RPMI8226 (cell line): ENCODE data around the gene SERHL2.
"Not testable (repeated sequence)": the region's sequence is repeated elsewhere in the genome, so short reads cannot be mapped to it uniquely, and the experiment has no call there.

Experiments
- DNase-seq: peaks from one replicate; pipeline ENCODE4 v3.0.0-alpha.2; 2015

Gene SERHL2

DNA sequence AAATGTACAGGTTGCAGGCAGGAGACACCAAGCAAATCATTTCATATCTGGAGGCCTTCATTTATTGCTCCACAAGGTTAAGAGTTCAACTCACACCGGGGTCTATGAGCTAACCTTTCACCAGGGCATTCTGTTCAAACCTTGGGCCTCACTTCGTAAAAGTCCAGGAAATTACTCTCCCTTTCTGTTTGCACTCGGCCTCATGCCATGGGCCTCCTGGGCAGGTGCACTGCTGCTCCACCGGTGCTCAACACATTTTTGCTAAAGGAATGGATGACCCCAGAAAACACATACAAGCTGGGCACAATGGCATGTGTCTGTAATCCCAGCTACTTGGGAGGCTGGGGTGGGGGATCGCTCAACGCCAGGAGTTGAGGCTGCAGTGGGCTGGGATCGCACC, 17.6 kb upstream of the SERHL2 start:
- DNase-seq, result no peak

DNA sequence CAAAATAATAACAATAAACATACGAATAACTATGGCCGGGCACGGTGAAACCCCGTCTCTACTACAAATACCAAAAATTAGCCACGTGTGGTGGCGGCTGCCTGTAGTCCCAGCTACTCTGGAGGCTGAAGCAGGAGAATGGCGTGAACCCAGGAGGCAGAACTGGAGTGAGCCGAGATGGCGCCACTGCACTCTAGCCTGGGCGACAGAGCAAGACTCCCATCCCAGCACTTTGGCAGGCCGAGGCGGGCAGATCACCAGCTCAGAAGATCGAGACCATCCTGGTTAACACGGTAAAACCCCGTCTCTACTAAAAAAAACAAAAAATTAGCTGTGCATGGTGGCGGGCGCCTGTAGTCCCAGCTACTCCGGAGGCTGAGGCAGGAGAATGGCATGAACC, 17.1 kb upstream of the SERHL2 start:
- DNase-seq, result not testable (repeated sequence)

DNA sequence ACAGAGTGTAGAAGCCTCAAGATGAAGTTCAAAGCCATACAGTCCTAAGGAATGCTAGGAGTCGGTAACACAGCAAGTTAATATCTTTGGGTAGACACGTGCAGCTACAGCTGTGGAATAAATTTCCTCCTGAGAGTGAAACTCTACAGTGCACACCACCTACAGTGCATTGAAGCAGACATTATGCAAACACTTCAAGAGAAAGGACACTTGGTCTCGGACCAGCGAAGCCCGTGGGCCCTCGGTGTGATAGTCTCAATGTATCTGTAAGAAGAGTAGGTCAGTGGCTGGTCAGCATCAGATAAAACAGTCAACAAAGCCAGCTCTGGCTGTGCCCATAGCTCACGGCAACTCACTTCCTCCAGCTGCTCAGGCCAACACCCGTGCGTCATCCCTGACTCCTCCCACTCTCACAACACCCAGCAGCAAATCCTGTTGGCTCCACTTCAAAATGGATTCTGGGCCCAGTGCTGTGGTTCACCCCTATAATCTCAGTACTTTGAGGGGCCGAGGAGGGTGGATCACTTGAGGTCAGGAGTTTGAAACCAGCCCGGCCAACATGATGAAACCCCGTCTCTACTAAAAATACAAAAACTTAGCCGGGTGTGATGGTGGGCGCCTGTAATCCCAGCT, 16.4 kb upstream of the SERHL2 start:
- DNase-seq, result not testable (repeated sequence)

DNA sequence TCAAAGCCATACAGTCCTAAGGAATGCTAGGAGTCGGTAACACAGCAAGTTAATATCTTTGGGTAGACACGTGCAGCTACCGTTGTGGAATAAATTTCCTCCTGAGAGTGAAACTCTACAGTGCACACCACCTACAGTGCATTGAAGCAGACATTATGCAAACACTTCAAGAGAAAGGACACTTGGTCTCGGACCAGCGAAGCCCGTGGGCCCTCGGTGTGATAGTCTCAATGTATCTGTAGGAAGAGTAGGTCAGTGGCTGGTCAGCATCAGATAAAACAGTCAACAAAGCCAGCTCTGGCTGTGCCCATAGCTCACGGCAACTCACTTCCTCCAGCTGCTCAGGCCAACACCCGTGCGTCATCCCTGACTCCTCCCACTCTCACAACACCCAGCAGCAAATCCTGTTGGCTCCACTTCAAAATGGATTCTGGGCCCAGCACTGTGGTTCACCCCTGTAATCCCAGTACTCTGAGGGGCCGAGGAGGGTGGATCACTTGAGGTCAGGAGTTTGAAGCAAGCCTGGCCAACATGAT, 14.5 kb upstream of the SERHL2 start:
- not testable (repeated sequence) for DNase-seq

DNA sequence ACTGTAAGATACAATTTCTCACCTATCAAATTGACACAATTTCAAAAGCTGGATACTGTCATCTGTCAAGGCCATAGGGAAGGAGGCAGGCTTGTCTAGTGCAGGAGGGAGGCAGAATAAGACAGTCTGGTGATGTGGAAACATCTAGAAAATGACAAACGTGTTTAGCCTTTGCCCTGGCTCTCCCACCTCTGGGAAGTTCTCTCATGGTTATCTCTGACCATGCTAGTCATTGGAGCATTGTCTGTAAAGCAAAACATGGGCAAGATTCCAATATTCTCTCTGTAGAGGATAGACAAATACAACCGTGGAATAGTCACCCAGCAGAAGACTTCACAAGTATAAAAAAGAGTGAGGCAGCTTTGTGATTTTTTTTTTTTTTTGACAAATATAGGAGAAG, 9.1 kb upstream of the SERHL2 start:
- DNase-seq, result no peak

DNA sequence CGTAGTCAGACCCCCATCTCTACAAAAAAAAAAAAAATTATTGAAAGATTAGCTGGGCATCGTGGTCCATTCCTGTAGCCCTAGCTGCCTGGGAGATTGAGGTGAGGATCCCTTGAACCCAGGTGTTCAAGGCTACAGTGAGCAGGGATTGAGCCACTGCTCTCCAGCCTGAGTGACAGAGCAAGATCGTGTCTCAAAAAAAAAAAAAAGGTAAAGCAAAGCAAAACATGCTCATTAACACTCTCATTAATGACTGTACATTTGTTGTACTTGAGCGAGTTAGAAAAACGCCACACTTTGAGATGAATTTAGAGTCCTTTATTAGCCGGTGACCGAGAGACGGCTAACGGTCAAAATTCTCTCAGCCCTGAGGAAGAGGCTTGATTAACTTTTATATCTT, 6.2 kb upstream of the SERHL2 start:
- DNase-seq, result no peak

DNA sequence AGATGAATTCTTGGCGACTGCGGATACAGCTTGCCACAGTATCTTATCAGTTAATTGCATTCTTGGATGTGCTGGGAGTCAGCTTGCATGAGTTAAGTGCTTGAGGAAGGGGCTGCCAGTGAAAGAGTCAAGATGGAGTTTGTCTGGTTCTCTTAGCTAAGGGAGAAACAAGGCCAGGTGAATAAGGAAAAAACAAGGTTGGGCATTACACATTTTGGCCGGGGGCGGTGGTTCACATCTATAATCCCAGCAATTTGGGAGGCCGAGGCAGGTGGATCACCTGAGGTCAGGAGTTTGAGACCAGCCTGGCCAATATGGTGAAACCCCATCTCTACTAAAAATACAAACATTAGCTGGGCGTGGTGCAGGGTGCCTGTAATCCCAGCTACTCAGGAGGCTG, 5.6 kb upstream of the SERHL2 start:
- not testable (repeated sequence) for DNase-seq

DNA sequence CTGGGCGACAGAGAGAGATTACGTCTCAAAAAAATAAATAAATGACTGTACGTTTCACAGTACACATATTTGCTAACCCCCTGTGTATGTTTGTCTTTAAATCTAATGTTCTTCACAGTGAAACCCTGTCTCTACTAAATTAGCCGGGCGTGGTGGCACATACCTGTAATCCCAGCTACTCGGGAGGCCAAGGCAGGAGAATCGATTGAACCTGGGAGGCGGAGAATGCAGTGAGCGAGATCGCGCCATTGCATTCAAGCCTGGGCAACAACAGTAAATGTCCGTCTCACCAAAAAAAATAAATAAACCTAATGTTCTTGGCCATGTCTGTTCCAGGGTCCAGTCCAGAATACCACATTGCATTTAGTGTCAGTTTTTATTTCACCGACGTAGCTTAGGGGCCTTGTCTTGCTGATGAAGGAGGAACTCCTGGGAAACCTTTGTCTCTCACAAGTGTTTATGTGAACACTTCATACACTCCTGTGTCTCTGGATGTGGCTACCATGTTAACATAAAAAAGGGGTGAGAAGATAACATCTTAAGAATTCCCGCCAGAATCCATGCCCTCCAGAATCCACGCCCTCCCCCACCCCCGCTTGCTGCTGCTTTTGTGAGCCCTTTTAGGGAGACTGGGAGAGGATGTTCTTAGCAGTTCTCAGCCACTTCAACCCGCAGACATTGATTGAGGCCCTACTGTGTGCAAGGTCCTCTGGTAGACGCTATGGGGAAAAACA, 5.0 kb upstream of the SERHL2 start:
- no peak for DNase-seq

DNA sequence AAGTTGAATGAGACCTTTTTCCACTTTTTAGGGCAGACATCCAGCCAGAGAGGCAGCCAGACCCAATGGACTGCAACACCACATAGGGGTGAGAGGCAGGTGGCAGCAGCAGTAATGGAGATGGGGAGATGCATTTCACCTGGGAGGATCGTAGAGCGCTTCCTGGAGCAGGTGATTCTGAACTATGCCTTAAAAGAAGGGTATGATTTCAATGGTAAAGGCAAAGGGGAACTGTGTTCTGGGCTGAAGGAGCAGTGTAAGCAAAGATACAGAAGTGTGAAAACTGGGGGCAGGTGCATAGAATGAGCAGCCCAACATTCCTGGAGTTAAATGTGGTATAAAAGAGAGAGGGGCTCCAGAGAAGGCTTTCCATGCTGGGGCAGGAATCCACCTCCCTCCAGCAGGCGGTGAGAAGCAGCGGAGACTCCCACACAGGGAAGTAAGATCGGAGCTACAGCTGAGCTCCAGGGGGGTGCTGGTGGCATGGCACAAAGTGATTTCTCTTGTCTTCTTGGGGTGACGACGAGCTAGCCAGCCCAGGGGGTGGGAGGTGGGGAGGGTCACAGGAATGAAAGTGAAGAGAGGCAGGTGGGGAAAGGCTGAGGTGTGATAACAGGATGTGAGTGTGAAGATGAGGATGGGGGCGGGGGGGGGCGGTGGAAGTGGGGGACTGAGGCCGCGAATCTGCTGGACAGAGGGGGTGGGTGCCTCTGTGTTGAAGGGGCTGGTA, 4.3 kb upstream of the SERHL2 start:
- no peak for DNase-seq

DNA sequence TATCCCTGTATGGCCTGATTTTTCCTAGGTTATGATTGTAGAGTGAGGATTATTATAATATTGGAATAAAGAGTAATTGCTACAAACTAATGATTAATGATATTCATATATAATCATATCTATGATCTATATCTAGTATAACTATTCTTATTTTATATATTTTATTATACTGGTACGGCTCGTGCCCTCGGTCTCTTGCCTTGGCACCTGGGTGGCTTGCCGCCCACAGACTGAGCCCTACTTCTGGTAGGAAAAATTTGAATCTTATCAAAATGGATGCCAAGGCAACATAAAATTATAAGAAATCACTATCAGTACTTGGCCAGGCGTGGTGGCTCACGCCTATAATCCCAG, 1.5 kb upstream of the SERHL2 start:
- not testable (repeated sequence) for DNase-seq

DNA sequence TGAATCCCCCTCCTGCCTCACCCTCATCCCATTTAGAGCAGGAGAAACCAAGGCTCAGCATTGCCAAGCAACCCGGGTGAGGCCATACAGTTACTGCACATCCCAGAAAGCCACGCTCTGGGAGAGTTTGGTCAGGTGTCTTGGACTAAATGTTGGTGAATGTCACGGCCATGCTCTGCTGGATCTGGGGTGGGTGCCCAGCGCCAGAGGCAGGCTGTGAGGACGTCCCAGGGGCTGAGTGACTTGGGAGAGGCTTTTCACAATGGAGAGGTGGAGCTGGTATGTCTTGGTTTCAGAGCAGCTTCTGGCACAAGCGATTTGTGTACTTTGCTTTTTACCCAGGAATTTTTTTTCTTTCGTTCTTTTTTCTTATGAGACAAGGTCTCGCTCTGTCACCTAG, 6.6 kb downstream of the SERHL2 start:
- no peak for DNase-seq

DNA sequence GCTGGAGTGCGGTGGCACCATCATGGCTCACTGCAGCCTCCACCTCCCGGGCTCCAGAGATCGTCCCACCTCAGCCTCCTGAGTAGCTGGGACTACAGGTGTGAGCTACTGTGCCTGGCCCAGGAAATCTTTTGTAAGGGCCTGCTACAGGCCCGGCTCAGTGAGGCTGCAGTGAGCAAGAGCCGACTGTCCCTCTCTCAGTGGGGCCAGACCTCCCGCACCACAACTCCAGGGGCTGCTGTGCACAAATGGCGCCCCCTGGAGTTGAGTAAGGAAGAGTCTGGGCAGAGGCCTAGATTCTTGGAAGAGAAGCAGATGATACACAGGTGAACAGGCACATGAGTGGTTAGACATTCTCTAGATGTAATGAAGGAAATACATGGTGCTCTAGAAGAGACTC, 7.0 kb downstream of the SERHL2 start:
- peak; percentile 43 for DNase-seq

DNA sequence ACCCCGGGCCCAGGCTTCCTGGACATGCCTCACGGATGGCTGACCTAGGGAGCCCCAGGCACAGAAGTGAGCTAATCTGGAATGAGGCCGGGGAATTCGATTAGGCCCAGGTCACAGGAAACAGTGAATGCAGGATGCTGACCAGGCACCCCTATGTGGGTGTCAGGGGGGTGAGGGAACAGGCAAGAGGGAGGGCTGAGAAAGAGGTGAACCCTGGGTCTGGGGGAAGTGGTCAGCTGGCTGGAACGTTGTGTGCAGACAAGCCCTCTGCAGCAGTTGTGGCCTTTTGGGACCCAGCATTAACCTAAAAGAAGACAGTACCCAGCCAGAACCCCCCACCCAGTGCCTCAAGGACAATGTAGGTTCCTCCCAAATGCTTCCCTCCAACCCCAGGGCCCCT, 8.1 kb downstream of the SERHL2 start:
- DNase-seq, result no peak

DNA sequence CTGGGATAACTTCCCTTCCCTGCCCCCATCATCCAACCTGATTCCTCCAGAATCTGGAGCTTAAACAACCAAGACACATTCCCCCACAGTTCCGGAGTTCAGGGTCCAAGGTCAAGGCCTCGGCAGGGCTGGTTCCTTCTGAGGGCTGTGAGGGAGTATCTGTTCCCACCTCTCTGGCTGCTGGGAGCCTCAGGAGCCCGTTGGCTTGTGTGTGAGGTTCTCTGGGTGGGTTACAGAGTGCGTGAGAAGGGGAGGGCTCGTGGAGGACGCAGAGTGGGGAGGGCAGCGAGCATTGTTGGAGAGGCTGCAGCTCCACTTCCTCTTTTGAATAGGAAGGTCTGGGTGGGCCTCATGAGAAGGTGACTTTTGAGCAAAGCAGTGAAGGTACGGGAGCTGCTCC, 8.5 kb downstream of the SERHL2 start:
- no peak for DNase-seq

DNA sequence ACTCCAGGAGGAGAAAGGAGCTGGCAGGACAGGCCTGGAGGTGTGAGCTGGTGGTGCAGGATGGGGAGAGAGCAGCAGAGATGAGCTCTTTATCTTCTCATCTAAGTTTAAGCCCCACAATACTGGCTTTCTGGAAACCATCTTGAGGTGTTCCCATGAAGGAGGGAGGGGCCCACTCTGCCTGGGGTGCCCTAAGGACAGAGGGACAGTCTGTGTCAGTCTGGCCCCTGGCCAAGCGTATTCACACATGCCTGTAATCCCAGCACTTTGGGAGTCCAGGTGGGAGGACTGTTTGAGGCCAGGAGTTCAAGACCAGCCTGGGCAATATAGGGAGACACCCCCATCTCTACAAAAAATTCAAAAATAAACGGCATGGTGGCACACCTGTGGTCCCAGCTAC, 8.9 kb downstream of the SERHL2 start:
- DNase-seq, result no peak

DNA sequence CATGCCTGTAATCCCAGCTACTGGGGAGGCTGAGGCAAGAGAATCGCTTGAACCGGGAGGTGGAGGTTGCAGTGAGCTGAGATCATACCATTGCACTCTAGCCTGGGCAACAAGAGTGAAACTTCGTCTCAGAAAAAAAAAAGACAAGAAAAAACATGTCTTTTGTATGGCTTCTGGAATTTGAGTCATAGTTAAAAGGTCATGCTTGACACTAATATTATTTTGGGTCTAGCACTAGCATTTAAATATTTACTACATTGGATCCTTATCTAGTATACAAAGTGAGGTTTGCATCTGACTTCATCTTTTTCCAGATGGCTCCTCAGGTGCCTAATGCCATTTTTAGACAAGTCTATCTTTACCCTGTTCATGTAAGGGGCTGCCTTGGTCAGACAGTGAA, 10.2 kb downstream of the SERHL2 start:
- not testable (repeated sequence) for DNase-seq

DNA sequence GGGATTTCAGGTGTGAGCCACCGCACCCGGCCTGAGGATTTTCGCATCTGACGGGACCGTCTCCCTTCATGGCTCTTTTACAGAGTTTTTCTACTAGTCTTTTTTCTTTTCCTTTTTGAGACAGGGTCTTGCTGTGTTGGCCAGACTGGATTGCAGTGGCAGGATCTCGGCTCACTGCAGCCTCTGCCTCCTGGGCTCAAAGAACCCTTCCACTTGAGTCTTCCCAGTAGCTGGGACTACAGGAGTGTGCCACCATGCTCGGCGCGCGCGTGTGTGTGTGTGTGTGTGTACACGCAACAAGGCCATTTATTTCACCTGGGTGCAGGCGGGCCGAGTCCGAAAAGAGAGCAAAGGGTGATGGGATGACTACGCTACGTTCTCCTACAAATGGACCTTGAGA, 10.9 kb downstream of the SERHL2 start:
- DNase-seq, result no peak

DNA sequence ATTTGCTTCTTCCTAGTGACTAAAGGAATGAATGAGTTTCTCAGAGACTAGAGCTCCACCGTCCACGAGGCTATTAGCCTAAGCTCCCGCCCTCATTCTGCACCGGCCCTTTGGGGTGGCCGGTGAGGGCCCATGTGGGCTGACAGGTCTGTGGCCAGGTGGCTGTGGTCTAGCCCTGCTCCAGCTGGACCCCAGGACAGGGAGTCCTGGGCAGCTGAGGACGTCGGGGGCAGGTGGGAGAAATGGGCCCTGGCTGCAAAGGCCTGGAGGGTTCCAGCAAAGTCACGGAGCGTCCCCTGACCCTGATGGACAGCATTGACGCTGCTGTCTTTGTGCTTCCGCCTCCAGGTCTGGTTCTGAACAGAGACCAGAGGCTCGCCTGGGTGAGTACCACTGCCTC, 12.2 kb downstream of the SERHL2 start:
- no peak for DNase-seq

DNA sequence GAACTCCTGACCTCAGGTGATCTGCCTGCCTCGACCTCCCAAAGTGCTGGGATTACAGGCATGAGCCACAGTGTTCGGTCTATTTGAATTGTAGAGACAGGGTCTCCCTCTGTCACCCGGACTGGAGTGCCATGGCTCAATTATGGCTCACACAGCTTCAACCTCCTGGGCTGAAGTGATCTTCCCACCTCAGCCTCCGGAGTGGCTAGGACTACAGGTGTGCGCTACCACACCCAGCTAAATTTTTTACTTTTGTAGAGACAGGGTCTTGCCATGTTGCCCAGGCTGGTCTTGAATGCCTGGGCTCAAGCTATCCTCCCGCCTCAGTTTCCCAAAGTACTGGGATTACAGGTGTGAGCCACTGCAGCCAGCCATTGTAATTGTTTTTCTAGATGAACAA, 14.2 kb downstream of the SERHL2 start:
- not testable (repeated sequence) for DNase-seq

DNA sequence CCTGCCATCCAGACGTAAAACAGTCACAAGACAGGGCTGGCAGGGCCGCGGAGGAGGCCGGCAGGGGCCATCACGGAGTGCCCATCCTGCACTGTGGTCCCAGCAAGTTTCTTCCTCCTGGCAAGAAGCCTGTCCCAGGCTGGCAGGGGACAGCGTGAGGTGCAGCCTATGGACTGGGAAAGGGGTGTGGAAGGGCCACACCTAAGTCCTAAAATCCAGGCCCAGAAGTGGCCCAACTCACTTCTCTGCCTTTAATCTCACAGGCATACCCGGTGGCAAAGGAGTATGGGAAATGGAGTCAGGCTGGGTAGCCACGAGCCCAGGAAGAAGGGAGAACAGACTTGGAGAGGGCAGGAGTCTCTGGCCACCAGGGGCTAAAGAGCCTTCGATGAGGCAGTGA, 16.8 kb downstream of the SERHL2 start:
- not testable (repeated sequence) for DNase-seq

DNA sequence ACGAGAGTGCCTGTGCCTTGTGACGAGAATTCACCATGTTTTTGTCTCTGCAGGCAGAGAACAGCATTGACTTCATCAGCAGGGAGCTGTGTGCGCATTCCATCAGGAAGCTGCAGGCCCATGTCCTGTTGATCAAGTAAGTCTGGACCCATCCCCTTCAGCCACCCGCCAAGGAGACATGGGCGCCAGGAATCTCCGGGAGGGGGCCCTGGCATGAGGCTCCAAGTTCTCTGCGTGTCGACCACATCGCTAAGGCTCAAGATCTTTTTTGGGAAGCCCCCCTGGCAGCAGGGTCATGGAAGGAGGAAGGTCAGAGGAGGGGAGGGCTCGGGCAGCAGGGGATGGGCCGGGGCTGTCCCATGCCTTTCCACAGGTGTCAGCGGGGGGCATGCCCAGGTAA, 17.3 kb downstream of the SERHL2 start:
- DNase-seq, result not testable (repeated sequence)

DNA sequence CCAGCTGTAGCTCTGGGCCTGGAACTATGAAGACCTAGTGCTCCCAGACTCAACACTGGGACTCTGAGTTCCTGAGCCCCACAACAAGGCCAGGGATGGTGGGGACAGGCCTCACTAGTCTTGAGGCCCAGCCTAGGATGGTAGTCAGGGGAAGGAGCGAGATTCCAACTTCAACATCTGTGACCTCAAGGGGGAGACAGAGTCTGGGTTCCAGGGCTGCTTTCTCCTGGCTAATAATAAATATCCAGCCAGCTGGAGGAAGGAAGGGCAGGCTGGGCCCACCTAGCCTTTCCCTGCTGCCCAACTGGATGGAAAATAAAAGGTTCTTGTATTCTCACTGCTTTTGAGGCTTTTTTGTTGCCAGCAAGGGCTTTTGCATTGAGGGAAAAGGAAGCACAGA, 20.3 kb downstream of the SERHL2 start:
- not testable (repeated sequence) for DNase-seq

DNA sequence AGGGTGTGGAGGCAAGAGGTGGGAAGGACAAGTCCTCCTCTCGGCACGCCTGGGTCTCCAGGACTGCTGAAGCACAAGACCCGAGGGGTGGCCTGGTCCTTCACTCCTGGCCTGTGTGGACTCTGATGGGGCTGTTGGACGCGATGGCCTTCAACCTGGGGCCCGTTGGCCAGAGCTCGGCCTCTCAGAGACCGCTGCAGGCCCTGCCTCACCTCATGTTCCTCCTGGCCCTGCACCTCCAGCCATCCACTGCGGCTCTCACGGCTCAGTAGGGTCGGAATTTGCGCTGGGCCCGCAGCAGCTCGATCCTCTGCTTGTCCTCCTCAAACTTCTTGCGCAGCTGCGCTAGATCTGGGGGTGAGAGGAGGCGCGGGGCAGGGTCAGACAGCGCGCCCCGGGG, 20.7 kb downstream of the SERHL2 start:
- not testable (repeated sequence) for DNase-seq

DNA sequence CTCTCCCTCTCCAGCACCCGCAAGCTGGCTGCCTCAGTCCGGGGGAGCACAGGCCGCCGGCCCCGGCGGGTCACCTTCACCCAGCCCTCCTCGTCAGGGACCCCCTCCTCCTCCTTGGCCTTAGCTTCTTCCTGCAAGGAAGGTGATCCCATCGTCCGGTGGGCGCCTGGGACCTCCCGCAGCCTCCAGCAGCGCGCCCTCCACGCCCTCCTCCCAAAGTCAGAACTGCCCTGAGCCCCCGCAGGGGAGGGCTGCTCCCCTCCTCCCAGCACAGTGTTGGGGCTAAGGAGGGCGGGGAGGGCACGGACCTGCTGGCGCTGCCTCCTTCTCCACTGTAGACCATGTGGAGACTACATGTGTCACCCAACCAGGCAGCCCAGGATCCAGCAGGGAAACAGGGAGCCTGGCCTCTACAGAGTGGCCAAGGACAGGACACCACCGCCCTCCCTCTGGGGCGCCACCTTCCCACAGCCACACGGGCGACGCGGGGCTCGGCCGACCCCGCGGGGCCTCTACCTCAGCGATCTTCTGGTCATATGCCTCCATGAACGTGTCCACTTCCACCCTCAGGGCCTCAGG, 22.3 kb downstream of the SERHL2 start:
- not testable (repeated sequence) for DNase-seq
